GM15510 (cell line): ENCODE results near the gene SLC37A4.

Source experiments
- POLR2A ChIP-seq: IDR thresholded peaks from 3 replicates; pipeline ENCODE4 v1.6.1; 2011; ENCODE audit warnings: borderline replicate concordance; ENCODE audit not compliant: insufficient read length; ENCODE audit errors: extremely low read depth

SLC37A4 gene

GRCh38 chr11:119051440-119052162 lies 20.9 kb upstream of the SLC37A4 start:
- no peak for TF ChIP-seq POLR2A

DNA sequence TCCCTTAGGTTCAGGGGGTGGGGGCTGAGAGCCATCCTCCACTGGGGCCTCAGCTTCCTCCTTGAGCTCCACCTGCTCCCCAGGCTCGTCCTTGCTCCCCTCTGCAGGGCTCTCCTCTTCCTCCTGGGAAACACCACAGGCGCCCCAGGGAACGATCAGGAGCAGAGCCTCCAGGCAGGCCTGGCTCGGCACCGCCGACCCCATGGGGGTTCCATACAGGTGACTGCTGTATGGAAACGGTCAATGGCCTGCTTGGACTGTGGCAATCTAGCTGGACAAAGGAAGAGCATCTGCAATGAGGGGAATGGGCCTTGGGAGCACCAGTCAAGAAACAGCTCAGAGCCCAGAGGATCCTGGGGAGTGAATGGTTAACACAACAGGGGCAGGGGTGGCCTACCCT lies 18.4 kb upstream of the SLC37A4 start:
- no peak for TF ChIP-seq POLR2A

DNA sequence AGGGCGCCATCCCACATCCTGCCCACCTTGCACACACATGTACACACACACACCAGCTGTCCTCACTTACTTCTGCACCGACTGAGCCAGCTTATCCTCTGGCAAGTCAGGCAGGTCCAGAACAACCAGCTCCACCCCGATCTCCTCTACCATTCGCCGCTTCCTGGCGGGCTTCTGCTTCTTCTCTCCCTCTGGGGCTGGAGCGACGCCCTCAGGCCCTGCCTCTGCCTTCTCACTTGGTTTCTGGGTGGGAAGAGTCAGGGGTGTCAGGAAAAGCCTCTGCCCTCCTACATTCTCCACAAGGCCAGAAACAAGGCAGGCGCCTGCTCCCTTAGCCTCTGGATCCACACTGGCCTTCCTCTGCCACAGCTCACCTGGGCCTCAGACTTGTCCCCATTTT lies 18.0 kb upstream of the SLC37A4 start:
- no peak for TF ChIP-seq POLR2A

DNA sequence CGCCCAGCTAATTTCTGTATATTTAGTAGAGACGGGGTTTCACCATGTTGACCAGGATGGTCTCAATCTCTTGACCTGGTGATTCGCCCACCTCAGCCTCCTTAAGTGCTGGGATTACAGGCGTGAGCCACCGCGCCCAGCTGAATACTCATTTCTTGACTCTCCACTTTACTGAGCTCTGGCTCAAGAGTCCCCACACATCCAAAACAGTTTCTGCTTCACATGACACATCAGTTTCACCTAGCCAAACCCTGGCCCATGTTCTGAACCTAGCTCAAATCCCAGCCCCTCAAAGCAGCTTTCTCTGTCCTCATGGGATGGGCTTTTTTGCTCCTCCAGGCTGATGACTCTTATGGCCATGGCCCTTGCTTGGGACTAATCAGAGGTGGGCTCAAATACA lies 16.5 kb upstream of the SLC37A4 start:
- no peak for TF ChIP-seq POLR2A

GRCh38 chr11:119046489-119046888 lies 15.8 kb upstream of the SLC37A4 start:
- no peak for TF ChIP-seq POLR2A

DNA sequence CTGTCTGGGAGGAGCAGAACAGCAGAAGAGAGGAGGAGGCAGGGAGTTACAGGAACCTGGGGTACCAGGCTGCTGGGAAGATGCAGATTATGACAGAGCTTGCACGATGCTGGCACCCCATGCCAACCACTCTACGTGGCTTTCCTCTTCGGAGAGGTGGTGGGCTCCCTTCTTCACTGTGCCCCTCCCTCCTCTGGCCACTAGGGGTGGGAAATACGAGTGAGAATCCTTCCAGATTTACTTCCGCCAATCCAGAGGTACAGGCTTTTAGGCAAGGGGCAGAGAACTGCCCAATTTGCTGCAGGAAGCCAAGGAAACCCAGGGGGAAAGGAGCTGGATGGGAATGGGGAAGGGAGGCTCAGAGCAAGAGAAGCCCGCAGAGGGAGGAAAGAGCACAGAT lies 14.0 kb upstream of the SLC37A4 start:
- TF ChIP-seq POLR2A = no peak

- TF ChIP-seq POLR2A = no peak
Observed at GRCh38 chr11:119042927-119043326, 12.2 kb upstream of the SLC37A4 start.

DNA sequence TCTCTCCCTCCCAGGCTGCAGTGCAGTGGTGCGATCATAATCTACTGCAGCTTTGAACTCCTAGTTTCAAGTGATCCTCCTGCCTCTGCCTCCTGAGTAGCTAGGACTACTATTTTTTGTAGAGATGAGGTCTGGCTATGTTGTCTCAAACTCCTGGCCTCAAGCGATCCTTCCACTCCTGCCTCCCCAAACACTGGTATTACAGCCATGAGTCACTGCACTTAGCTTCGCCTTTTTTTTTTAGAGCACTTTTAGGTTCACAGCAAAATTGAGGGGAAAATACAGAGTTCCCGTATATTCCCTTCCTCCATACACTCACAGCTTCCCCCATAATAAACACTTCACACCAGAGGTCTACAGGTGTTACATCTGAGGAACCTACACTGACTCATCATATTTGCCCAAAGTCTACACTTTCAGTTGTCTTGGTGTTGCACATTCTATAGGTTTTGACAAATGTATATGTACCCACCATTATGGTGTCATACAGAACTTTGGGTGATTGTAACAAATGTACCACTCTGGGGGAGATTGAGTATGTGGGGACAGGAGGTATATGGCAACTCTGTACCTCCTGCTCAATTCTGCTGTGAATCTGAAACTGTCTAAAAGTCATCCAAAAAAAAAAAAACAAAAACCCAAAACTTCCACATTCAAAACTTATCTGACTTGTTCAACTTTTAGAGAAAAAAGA lies 11.3 kb upstream of the SLC37A4 start:
- no peak for TF ChIP-seq POLR2A

DNA sequence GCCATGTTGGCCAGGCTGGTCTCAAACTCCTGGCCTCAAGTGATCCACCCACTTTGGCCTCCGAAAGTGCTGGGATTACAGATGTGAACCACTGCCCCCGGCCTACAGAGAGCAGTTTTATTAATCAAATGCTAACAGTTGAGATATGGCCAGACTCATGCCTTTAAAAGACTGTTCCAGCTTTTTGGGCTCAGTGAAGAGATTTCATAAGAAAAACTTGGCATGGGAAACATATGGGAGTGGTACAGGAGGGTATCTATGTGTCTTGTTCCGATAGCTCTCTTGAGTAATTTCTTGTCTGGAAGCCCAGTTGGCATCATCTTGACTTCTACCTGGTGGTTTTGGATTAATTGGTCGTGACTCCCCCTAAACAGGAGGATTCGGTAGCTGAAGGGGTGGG lies 8.2 kb upstream of the SLC37A4 start:
- TF ChIP-seq POLR2A = no peak

DNA sequence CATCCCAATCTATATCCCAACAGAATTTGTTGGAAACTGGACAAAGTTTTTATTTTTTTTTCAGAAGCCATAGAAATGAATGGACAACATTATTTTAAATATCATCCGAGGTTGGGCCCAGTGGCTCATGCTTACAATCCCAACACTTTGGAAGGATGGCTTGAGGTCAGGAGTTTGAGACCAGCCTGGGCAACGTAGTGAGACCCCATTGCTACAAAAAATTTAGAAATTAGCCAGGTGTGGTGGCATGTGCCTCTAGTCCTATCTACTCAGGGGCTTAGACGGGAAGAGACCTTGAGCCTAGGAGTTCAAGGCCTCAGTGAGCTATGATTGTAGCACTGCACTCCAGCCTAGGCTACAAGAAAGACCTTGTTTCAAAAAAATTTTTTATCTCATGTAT lies 4.1 kb upstream of the SLC37A4 start:
- TF ChIP-seq POLR2A = no peak

DNA sequence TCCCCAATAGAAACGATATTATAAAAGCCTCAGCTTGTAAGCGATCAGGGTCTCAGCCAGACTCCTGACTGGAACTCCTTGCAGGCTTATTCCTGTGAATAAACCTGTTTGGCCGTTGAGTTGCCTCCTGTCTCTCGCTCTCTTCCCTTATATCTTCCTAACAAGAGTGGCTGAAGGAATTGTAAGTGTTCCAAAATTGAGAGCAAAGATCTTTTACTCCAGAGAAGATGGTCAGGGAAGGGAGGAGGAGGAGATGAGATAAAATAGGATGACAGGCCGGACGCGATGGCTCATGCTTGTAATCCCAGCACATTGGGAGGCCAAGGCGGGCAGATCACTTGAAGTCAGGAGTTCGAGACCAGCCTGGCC lies 1.2 kb upstream of the SLC37A4 start:
- no peak for TF ChIP-seq POLR2A

DNA sequence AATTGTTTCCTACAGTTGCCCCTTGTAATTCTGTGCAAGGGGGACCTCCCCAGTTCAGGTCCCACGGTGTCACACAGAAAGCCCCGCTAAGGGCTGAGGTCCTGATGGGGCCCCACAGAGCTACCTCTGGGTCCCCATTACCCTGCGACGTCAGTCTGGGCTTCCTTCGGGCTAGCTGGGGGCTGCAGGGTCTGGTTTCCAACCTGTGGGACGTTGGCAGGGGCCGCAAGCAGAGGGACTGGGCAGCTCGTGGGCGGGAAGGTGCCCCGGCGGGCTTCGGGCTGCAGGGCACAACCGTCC lies 698 bp downstream of the SLC37A4 start:
- TF ChIP-seq POLR2A = no peak

- TF ChIP-seq POLR2A = no peak
Observed at GRCh38 chr11:119029340-119030028, 1.2 kb downstream of the SLC37A4 start.

DNA sequence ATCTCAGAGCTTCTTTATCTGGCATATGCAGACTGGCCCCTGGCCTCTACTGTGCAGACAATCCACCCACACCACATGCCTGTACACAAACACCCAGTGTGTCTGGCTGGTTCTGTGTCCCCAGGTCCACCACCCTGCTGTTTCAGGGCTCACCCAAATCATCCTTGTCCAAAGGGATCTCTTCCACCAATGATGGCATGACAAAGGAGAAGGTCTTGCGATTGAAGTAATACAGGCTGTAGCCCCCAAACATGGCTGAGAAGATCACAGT lies 1.7 kb downstream of the SLC37A4 start:
- no peak for TF ChIP-seq POLR2A

DNA sequence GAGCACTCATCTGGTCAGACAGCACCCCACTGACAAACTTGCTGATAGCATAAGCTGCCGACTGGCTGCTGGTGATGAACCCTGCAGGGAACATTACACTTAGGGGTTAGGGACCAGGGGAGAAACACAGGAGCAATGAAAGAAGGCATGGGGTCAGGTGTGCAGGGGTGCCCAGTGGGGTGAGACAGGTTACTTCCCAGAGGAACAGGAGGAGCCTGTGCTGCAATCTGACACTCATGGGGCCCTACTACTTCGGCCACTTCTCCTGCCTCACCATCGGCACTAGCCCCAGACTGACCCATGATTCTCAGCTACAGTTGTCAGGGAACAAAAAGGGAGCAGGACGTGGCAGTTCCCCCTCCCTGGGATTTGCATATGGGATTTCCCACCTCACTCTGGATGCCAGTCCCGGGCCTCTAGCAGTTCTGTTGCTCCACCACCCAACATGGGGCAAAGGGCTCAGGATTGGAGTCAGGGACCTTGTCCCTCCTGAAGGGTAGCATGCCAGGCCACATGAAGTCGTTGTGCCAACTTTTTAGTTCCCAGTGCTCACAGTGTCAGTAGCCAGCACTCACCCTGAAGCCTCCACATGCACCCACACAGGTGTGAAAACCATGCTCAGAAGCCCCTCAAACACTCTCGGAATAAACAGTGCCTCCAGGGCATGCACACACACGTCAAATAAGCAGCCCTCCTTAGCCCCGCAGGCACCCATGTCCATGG lies 2.2 kb downstream of the SLC37A4 start:
- no peak for TF ChIP-seq POLR2A
